Sigmoid colon (tissue), 7 donors: ENCODE measurements around the gene ZNF213. TPM values are rescaled to one million over a fixed set of nuclear protein-coding genes. Genes with fewer than 3 reads are reported as not detected.

ENCODE experiments used
- DNase-seq: peaks from one replicate; pipeline ENCODE4 v3.0.0-alpha.2; 2019
- H3K27ac ChIP-seq, 4 donors: fragments of 200-600 bp; sonication (generic); one replicate each; pipeline ENCODE4 v1.5.1; 2016 to 2019; ENCODE audit warnings: mild to moderate bottlenecking in 1 of 4
- H3K27me3 ChIP-seq, 3 donors: fragments of 200-600 bp; sonication (generic); one replicate each; pipeline ENCODE4 v1.5.1; 2019; ENCODE audit warnings: mild to moderate bottlenecking in 1 of 3
- H3K36me3 ChIP-seq, 4 donors: fragments of 200-600 bp; sonication (generic); one replicate each; pipeline ENCODE4 v1.5.1; 2016 to 2019
- H3K4me1 ChIP-seq, 4 donors: fragments of 200-600 bp; sonication (generic); one replicate each; pipeline ENCODE4 v1.5.1; 2017 to 2019
- H3K4me3 ChIP-seq, 4 donors: fragments of 200-600 bp; sonication (generic); one replicate each; pipeline ENCODE4 v1.5.1; 2017 to 2019; ENCODE audit warnings: mild to moderate bottlenecking in 2 of 4, moderate library complexity in 1 of 4
- H3K9me3 ChIP-seq, 4 donors: fragments of 200-600 bp in 3 of 4; sonication (generic) in 3 of 4; one replicate each; pipeline versions ENCODE4 v1.5.1 to v1.6.1; 2013 to 2019
- EP300 ChIP-seq, 4 donors: sonication (generic); formaldehyde crosslinking; IDR thresholded peaks; one replicate each; pipeline ENCODE4 v1.6.1; 2017; ENCODE audit warnings: antibody characterized with exemption in 4 of 4
- POLR2A ChIP-seq, 2 donors: fragments of 450-650 bp; IDR thresholded peaks; one replicate each; pipeline ENCODE4 v1.6.1; 2016; ENCODE audit warnings: antibody characterized with exemption in 2 of 2, mild to moderate bottlenecking in 2 of 2, moderate library complexity in 2 of 2
- POLR2AphosphoS5 ChIP-seq, 4 donors: sonication (generic); formaldehyde crosslinking; IDR thresholded peaks; one replicate each; pipeline ENCODE4 v1.6.1; 2017; ENCODE audit warnings: antibody characterized with exemption in 4 of 4
- WGBS, 2 donors: extraction: QIAGEN DNeasy Blood & Tissue Kit; methylation state at CpG; one replicate each; pipeline ENCODE4 v1.1.7; 2013; 5-methylcytosine and 5-hydroxymethylcytosine counted together
- intact Hi-C: fragments of 100-400 bp; cut with DNase I; formaldehyde crosslinking; loops from one replicate; pipeline ENCODE4 v1.15.1; 2023
- polyA plus RNA-seq, 3 donors: library from polyadenylated mRNA; stranded (reverse); fragments of 200-250 nt; gene quantifications; one replicate each; pipeline ENCODE4 v1.2.3, GENCODE V29; 2013
- total RNA-seq, 4 donors: library from RNA; depleted of rRNA; stranded (reverse); fragments of >200 nt; gene quantifications; one replicate each; pipeline ENCODE4 v1.1.0, GENCODE V29; 2016
- TF ChIP-seq, protein P1 (sequence below), 4 experiments: fragments of 450-650 bp in 3 of 4; fragments of 200-600 bp in 1 of 4; IDR thresholded peaks; one replicate each; pipeline ENCODE4 v1.5.1; 2016 to 2019; ENCODE audit warnings: antibody characterized with exemption in 4 of 4, mild to moderate bottlenecking in 3 of 4, moderate library complexity in 2 of 4
- donor health status: healthy with polysubstance abuse.
- donor health status: Bipolar disorder and iron deficiency.
- donor health status: healthy.

ZNF213 gene
- total and polyA plus RNA-seq, 7 donors: 2.6 to 11.3 (median 7.2) TPM

DNA sequence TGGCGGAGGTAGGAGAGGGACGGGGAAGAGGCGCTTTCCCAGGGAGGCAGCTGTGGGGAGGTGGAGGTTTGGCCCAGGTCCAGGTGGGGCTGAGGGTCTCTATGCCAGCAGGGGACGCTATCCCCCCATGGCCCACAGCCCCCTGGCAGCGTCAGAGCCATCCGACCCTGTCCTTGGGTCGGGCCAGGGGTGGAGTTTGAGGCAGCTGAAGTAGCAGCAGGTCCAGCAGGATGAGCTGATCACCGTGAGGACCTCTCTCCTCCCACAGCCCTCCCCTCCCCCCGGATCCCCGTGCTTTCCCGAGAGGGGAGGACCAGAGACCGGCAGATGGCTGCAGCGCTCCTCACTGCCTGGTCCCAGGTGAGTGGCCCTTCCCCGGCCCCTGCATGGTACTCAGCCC lies 19.3 kb upstream of the ZNF213 start:
- no peak overlapping the region for H3K27ac ChIP-seq
- no peaks in the 10 kb centered on the region for H3K9me3 ChIP-seq
- TF ChIP-seq, protein P1, sequence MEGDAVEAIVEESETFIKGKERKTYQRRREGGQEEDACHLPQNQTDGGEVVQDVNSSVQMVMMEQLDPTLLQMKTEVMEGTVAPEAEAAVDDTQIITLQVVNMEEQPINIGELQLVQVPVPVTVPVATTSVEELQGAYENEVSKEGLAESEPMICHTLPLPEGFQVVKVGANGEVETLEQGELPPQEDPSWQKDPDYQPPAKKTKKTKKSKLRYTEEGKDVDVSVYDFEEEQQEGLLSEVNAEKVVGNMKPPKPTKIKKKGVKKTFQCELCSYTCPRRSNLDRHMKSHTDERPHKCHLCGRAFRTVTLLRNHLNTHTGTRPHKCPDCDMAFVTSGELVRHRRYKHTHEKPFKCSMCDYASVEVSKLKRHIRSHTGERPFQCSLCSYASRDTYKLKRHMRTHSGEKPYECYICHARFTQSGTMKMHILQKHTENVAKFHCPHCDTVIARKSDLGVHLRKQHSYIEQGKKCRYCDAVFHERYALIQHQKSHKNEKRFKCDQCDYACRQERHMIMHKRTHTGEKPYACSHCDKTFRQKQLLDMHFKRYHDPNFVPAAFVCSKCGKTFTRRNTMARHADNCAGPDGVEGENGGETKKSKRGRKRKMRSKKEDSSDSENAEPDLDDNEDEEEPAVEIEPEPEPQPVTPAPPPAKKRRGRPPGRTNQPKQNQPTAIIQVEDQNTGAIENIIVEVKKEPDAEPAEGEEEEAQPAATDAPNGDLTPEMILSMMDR (IDR thresholded peaks at IDR 0.05): no peak
- no peak for TF ChIP-seq EP300 (IDR thresholded peaks at IDR 0.05)
- TF ChIP-seq POLR2AphosphoS5 (IDR thresholded peaks at IDR 0.05): no peak
- no peak for TF ChIP-seq POLR2A (IDR thresholded peaks at IDR 0.05)
- 82 to 89% methylated on average over 14 of the region's 14 CpGs for WGBS, 2 donors
- no peak for DNase-seq
- H3K27me3 ChIP-seq: no peaks in the 10 kb centered on the region
- H3K4me3 ChIP-seq: no peak overlapping the region
- intact Hi-C loops: no loop called here
- peaks cover 6 to 50% (median 26%) of the 10 kb centered on the region in 4 donors for H3K36me3 ChIP-seq
- peaks cover 0 to 31% (median 24%) of the 10 kb centered on the region in 4 donors for H3K4me1 ChIP-seq

DNA sequence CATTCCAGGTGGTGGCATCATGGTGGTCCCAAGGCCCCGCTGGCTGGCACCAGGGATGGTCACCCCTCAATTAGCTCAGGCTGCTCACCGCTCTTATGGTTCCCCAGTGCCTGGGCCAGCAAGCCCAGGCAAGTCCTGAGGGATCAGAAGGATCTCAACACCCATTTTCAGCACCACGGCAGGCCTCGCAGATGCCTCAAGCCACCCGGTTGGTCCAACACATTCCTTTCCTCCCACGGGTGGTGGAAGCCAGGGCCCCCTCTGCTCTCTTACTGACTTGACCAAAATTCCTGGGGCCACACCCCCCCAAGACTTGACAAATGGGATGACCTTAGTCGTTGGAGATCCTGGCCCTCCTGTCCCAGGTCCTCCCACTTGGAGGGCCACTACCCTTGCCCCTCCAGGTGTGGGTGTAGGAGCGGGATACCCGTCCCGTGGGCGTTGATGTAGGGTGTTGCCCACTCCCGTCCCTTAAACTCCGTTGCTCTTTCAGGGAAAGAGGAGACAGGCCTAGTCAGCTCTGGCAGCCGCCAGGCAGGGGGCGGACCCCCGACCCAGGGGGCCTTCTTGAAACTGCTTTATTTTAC lies 16.5 kb upstream of the ZNF213 start:
- no peaks in the 10 kb centered on the region for H3K9me3 ChIP-seq
- peaks cover 6 to 54% (median 26%) of the 10 kb centered on the region in 4 donors for H3K36me3 ChIP-seq
- peaks cover 0 to 18% (median 12%) of the 10 kb centered on the region in 4 donors for H3K4me1 ChIP-seq
- no peak overlapping the region for H3K27ac ChIP-seq
- WGBS, 2 donors: 91 to 95% methylated on average over 16 of the region's 16 CpGs
- no peak overlapping the region for H3K4me3 ChIP-seq
- H3K27me3 ChIP-seq: no peaks in the 10 kb centered on the region
- DNase-seq: no peak
- TF ChIP-seq POLR2AphosphoS5 (IDR thresholded peaks at IDR 0.05) (no peak), POLR2A (IDR thresholded peaks at IDR 0.05) (no peak), EP300 (IDR thresholded peaks at IDR 0.05) (no peak)
- TF ChIP-seq, protein P1 (IDR thresholded peaks at IDR 0.05): no peak
- intact Hi-C loops: no loop called here

DNA sequence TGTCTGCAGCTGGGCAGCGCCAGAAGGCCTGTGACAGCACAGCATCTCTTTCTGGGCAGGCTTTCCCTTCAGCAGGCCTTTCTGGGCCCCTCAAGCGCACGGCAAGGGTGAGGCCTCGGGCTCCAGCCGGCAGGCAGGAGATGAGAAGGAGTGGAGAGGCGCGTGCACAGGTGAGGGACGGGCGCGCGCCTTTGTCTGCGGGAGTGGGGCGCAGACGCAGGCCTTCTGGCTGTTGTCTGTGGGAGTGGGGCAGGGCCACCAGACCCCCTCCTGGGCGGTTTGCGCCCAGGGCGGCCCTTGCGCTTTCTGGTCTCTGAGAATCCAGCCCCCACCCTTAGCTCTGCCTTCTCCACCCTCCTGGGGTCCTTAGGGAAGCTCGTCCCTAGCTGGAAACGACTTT lies 16.0 kb upstream of the ZNF213 start:
- no peaks in the 10 kb centered on the region for H3K9me3 ChIP-seq
- no peaks in the 10 kb centered on the region for H3K27me3 ChIP-seq
- TF ChIP-seq, protein P1 (IDR thresholded peaks at IDR 0.05): no peak
- no peak for TF ChIP-seq EP300 (IDR thresholded peaks at IDR 0.05)
- no peak for TF ChIP-seq POLR2AphosphoS5 (IDR thresholded peaks at IDR 0.05)
- intact Hi-C loops: no loop called here
- WGBS, 2 donors: 95 to 96% methylated on average over 20 of the region's 20 CpGs
- peaks cover 0 to 18% (median 11%) of the 10 kb centered on the region in 4 donors for H3K4me1 ChIP-seq
- H3K27ac ChIP-seq: no peak overlapping the region
- H3K36me3 ChIP-seq: peaks cover 6 to 54% (median 26%) of the 10 kb centered on the region in 4 donors
- H3K4me3 ChIP-seq: no peak overlapping the region
- DNase-seq: no peak

DNA sequence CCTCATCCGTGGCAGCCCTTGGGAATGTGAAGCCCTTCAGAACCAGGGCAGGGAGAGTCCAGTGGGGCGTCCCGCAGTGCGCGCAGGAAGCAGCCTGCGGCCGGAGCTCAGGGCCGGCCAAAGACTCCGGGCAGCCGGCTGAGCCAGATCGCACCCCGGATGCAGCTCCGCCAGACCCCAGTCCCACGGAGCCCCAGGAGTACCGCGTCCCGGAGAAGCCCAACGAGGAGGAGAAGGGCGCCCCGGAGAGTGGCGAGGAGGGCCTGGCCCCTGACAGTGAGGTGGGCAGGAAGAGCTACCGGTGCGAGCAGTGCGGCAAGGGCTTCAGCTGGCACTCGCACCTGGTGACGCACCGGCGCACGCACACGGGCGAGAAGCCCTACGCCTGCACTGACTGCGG lies 15.5 kb upstream of the ZNF213 start:
- WGBS, 2 donors: 96% methylated on average over 33 of the region's 33 CpGs
- intact Hi-C loops: no loop called here

More for the DNA sequence above, 15.5 kb upstream of the ZNF213 start:
- Histone ChIP-seq H3K4me3 (no peak overlapping the region), H3K27me3 (no peaks in the 10 kb centered on the region), H3K4me1 (peaks cover 0 to 16% (median 8%) of the 10 kb centered on the region in 4 donors), H3K27ac (no peak overlapping the region), H3K36me3 (peaks cover 6 to 54% (median 26%) of the 10 kb centered on the region in 4 donors), H3K9me3 (no peaks in the 10 kb centered on the region)
- no peak for TF ChIP-seq POLR2AphosphoS5 (IDR thresholded peaks at IDR 0.05)
- no peak for TF ChIP-seq EP300 (IDR thresholded peaks at IDR 0.05)
- TF ChIP-seq POLR2A (IDR thresholded peaks at IDR 0.05): no peak
- TF ChIP-seq, protein P1 (IDR thresholded peaks at IDR 0.05): no peak
- no peak for DNase-seq
